ENCODE measurements around the gene KCNK4. TPM values are rescaled to one million over a fixed set of nuclear protein-coding genes. Genes with fewer than 3 reads are reported as not detected.
A peak's percentile ranks its signal among the peaks of the same experiment; 100 is the strongest.

KCNK4 gene
- total and polyA plus RNA-seq, 2 of the 13 experiments (the other 11 are each of a cell fraction or from before 2014, with no cell fraction given): not detected

- TF ChIP-seq PAXIP1 (CRISPR knock-in tag; conservative IDR thresholded peaks at IDR 0.05) (0 out of 2 replicates have a peak, but pooled peaks have one; percentile 23), ZNF230 (CRISPR knock-in tag; IDR thresholded peaks at IDR 0.05) (peak; percentile 75; the same call in 1 of the 2 replicates), ZNF333 (CRISPR knock-in tag; IDR thresholded peaks at IDR 0.05; ENCODE audit: borderline replicate concordance) (0 out of 2 replicates have a peak, but pooled peaks have one; percentile 4), NPAS2 (CRISPR knock-in tag; IDR thresholded peaks at IDR 0.05; ENCODE audit: borderline replicate concordance) (no peak), ZBTB37 (CRISPR knock-in tag; IDR thresholded peaks at IDR 0.05) (no peak), NFE2 (CRISPR knock-in tag; IDR thresholded peaks at IDR 0.05) (no peak), ZNF17 (CRISPR knock-in tag; IDR thresholded peaks at IDR 0.05) (no peak), ZEB1 (IDR thresholded peaks at IDR 0.05; ENCODE audit: insufficient replicate concordance, low read depth) (no peak), TRIM24 (CRISPR knock-in tag; IDR thresholded peaks at IDR 0.05) (no peak), CENPX (CRISPR knock-in tag; IDR thresholded peaks at IDR 0.05) (no peak), BCL6 (CRISPR knock-in tag; IDR thresholded peaks at IDR 0.05) (no peak), ZNF513 (CRISPR knock-in tag; conservative IDR thresholded peaks at IDR 0.05) (no peak), ONECUT2 (CRISPR knock-in tag; IDR thresholded peaks at IDR 0.05) (no peak), MTF2 (CRISPR knock-in tag; IDR thresholded peaks at IDR 0.05; ENCODE audit: borderline replicate concordance) (peak; percentile 40; the same call in 1 of the 2 replicates), ATF3 (CRISPR knock-in tag; IDR thresholded peaks at IDR 0.05) (no peak), ZNF468 (CRISPR knock-in tag; IDR thresholded peaks at IDR 0.05) (no peak), ZNF205 (CRISPR knock-in tag; IDR thresholded peaks at IDR 0.05) (no peak), HMGXB4 (CRISPR knock-in tag; IDR thresholded peaks at IDR 0.05; ENCODE audit: borderline replicate concordance in 1 of 2, low read depth in 1 of 2) (0 out of 4 replicates have a peak, but pooled peaks of 1 of the 2 experiments have one; percentile 30), SNRNP70 (IDR thresholded peaks at IDR 0.05; ENCODE audit: low read depth, low read length) (no peak), ZSCAN12 (CRISPR knock-in tag; IDR thresholded peaks at IDR 0.05) (no peak)
Observed at GRCh38 chr11:64284048-64284961, 6.8 kb upstream of the KCNK4 start, which contains the start of gene BAD (continued).

Data from HepG2 (cell line).